ENCODE data around the gene LIME1.

LIME1 gene

GRCh38 chr20:63739130-63740069 lies 2.9 kb downstream of the LIME1 start, which contains the start of gene SLC2A4RG:
Gene SLC2A4RG (plus strand): TSS chr20:63739776. CDS start chr20:63739913, 137 bp downstream.
- DNase-seq, result peak; percentile 76

- DNase-seq, result peak; percentile 46
Measured at GRCh38 chr20:63740070-63740626, 3.7 kb downstream of the LIME1 start.

DNA sequence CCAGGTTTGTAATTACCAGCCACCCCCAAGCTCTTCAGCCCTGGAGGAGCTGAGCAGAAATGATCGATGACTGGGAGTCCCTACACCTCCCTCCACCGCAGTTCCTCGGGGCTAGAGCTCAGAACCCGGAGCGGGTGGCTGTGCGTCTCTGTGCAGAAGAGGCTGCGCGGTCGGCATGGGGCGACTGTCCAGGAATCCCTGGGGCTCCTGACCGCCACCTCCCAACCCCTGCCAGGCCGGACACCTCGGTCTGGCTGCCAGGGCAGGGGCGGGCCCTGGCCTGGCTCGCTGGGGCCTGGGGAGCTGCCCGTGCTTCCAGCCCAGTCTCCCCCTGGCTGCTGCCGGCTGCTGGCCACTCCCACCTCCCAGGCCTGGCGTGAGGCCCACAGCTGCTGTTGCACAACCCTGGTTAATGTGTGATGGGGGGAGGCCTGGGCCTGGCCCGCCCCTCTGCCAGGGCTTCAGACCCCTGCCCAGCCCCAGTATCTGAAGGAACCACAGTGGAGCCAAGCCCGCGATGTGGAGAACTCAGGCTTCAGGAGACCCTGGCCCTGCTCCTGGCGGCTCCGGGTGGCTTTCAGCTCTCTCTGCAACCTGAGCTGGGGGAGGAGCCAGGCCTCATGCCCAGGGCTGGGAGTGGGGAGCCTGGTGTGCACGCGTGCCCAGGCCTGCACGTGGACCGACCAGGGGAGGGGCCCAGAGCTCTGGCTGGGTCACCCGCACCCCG lies 4.3 kb downstream of the LIME1 start:
- peak; percentile 27 for DNase-seq

DNA sequence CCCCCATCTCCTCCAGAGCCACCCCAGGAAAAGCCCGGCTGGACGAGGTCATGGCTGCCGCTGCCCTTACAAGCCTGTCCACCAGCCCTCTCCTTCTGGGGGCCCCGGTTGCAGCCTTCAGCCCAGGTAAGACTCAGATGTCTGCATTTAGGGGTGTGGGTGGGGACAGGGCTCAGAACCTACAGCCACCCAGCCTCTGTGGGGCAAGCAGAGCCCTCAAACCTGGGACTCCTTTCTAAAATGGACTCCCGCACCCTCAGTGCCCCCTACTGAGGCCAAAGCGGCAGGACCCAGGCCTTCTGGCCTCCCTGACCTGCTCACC lies 4.9 kb downstream of the LIME1 start:
- DNase-seq, result no peak

DNA sequence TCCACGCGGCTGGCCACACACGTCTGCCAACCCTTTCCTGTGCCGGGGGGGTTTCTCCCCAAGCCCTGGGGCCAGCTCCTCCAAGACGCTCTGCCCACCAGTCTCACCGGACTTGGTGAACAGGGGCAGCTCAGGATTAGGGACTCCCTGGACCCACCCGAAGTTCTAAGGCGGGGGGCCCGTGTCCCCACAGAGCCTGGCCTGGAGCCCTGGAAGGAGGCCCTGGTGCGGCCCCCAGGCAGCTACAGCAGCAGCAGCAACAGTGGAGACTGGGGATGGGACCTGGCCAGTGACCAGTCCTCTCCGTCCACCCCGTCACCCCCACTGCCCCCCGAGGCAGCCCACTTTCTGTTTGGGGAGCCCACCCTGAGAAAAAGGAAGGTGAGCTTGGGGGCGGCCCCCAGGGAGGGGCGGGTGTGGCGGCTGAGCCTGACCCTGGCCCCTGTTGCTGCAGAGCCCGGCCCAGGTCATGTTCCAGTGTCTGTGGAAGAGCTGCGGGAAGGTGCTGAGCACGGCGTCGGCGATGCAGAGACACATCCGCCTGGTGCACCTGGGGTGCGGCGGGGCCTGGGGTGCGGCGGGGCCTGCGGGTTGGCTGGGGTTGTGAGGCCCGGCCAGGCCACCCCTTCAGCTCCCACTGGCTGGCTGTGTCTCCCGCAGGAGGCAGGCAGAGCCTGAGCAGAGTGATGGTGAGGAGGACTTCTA lies 5.4 kb downstream of the LIME1 start:
- no peak for DNase-seq

DNA sequence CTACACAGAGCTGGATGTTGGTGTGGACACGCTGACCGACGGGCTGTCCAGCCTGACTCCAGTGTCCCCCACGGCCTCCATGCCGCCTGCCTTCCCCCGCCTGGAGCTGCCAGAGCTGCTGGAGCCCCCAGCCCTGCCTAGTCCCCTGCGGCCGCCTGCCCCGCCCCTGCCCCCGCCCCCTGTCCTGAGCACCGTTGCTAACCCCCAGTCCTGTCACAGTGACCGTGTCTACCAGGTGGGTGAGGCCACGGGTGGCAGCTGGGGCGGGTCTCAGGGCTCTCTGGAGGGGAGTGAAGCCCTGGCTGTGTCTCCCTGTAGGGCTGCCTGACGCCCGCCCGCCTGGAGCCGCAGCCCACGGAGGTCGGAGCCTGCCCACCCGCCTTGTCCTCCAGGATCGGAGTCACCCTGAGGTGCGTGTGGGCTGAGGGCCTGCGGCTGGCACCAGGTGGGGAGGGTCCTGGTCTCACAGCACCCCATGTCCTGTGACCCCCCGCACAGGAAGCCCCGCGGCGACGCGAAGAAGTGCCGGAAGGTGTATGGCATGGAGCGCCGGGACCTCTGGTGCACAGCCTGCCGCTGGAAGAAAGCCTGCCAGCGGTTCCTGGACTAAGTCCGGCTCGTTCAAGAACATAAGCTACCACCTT lies 6.0 kb downstream of the LIME1 start:
- no peak for DNase-seq

DNA sequence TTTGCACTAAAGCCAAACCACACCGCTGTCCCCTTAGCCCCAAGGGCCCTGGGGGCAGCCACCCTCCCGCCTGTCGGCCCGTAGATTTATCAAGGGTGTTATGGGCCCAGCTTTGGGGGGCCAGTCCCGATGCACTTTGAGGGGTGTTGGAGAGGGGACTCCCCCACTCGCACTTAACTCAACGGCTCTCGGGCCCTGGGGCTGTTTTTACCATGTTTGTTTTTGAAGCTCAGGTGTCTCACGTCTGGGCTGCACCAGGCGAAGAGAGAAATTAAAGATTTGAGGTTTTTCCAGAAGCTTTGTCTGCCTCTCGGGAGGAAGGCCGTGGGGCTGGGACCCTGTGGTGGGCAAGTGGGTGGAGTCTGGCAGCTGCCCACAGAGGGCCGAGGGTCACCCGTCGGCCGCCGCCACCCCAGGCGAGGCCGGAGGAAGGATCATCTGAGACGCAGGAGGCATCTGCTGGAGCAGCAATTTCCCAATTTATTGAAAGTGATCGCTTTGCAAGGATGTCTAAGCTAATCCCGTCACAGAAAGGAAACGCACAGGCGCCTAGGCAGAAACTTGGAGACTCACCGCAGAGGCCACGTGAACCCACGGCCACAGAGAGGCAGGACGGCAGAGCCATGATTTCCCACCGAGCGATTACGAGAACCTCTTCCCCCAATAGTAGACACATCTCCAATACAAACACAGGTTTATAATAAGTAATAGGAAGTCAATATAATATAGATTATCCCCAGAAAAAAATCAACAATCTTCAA lies 6.9 kb downstream of the LIME1 start:
- no peak for DNase-seq

DNA sequence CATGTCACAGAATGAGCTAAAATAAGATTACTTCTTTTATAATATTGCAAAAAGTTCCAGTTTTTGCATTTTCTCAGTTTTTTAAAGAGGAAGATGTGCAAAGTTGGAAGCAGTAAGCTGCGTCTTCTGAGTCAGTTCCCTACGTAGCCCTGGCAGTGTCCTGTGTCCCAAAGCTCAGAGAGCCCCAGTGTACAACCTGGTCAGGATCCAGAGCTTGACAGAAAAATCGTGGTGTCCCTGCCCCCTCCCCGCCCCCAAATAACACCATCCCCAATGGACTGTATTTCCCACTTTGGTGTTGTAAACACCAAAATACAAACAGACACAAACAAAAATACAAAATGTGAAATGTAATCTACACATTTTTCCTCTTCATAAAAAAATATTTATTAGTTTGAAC lies 7.7 kb downstream of the LIME1 start:
- no peak for DNase-seq

- no peak for DNase-seq
Measured at GRCh38 chr20:63744574-63745423, 8.3 kb downstream of the LIME1 start.

DNA sequence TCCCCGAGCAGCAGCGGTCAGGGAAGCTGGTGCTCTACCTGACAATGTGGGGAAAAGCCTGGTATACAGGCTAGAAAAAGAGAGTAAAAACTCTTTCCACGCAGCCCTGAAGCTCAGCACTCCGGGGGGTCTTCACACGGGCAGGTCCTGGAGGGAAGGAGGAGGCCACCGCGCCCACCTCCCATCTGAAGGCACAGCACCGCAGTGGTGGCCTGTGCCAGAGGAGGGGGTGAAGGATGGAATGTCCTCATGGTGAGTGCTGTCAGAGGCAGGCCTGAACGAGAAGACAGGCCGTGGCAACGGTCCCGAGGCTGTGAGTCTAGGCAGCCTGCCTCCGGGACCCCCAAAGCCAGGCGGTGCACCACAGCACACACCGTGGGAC lies 9.0 kb downstream of the LIME1 start:
- DNase-seq, result no peak

DNA sequence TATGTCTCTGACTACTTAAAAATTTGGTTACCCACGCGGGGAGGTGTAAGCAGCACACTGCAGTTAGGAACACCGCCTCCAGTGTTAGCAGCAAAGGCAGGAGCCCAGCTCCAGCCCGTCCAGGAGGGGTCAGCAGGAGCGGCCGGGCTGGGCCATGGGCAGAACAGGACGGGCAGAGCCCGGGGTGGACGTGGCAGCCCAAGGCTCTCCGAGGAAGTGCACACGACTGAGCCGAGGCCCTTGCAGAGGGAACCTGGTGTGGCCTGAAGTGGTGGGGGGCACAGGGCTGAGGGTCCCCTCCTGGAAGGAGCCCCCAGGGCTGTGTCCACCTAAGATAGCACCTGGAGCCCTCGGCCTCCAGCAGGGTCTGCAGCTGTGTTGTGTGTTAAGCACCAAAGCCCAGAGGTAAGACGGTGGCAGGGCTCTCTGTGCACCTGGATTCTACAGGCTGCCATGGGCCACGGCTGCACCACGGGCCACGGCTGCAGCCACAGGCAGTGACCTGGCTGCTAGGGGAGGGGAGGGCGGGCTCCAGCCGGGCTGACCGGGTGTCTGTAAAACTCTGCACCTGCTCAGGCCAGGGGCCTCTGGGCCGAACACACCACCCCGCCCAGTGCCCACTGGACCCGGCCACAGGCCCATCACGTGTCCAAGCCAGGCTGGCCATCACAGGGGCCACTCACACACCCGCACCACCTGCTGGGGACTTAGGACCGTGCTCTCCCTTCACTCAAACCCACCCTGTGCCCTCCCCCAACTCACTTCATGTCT lies 9.7 kb downstream of the LIME1 start:
- DNase-seq, result no peak

- no peak for DNase-seq
Measured at GRCh38 chr20:63746751-63747315, 10.4 kb downstream of the LIME1 start.

GRCh38 chr20:63747622-63748069 lies 11.2 kb downstream of the LIME1 start:
- DNase-seq, result no peak

- DNase-seq, result no peak
Measured at GRCh38 chr20:63748070-63748933, 11.8 kb downstream of the LIME1 start.

DNA sequence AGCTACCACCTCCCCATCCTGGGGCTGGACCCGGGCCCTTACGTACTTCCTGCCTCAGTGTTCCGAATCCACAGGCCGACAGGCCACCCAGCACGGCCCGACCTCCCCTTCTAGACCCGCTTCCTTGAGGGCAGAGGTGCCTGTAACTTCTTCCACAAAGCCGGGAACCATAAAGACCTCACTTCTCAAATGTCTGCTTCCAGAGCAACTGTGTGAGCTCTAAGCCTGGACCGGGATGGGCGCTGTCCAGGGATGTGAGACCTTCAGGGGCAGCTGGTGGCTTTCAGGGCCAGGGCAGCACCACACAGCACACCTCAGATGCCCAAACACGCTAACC lies 12.4 kb downstream of the LIME1 start:
- DNase-seq, result no peak

DNA sequence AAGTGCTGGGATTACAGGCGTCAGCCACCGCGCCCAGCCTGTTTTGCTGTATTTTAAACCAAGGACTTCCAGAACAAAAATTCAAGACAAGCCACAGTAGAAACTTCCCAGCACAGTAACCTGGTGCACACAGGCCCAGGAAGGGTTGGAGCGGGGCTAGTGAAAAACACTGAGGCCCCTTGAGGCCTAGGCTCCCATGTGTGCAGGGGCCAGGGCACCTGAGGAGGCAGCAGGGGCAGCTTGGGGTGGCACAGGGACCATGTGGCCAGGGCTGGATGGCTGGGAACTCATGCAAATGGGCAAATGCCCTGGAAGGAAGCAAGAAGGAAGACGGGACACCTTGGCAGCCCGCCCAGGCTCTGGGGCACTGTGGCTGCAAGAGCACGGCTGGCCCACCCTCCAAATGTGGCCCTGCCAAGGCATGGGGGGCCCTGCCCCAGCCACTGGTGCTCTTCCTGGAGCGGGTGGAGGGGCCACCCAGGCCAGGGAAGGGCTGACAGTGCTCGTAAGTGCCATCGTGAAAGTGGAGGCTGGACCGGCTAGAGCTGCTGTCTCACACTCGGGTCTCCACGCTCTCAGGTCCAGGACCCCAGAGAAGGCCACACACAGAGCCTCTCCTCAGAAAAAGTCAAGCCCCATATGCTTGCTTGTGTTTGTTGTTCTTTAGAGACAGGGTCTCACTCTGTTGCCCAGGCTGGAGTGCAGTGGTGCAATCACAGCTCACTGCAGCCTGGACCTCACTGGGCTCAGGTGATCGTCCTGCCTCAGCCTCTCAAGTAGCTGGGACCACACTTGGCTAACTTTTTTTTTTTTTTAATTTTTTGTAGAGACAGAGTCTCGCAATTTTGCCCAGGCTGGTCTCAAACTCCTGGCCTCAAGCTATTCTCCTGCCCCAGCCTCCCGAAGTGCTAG lies 13.4 kb downstream of the LIME1 start:
- DNase-seq, result no peak

- peak; percentile 56 for DNase-seq
Measured at GRCh38 chr20:63750807-63751470, 14.5 kb downstream of the LIME1 start.

All from activated CD4-positive, alpha-beta T cell treated with anti-CD3 and anti-CD28 coated beads, Interleukin-2, Interleukin-6, amounts not matched to agents 100 ng/mL and 50 ng/mL, durations not matched to agents 16 hours and 8 hours (primary cell).